ENCODE data around the gene AFAP1.

AFAP1 gene

GRCh38 chr4:7815562-7815961 is 124.1 kb downstream of the AFAP1 start:
- TF ChIP-seq CTCF (conservative IDR thresholded peaks at IDR 0.05; ENCODE audit: low read depth): no peak
- no peak for DNase-seq (ENCODE audit: low spot score)
- ChIA-PET POLR2A (ENCODE audit: low non-redundant PET) (no interaction called here), CTCF (interaction anchor here (0.6 to 1.1 kb wide), 2 partner anchors 11 to 145 kb away, joined by 3 to 5 read pairs; no protein-coding TSS in a partner anchor)
- no peak overlapping the region for H3K27ac ChIP-seq

GRCh38 chr4:7814451-7814850 is 125.2 kb downstream of the AFAP1 start:
- TF ChIP-seq CTCF (conservative IDR thresholded peaks at IDR 0.05; ENCODE audit: low read depth): no peak
- DNase-seq (ENCODE audit: low spot score): no peak
- POLR2A ChIA-PET (ENCODE audit: low non-redundant PET): no interaction called here
- CTCF ChIA-PET: no interaction called here
- no peak overlapping the region for H3K27ac ChIP-seq

GRCh38 chr4:7813674-7814073 is 126.0 kb downstream of the AFAP1 start:
- no peak for TF ChIP-seq CTCF (conservative IDR thresholded peaks at IDR 0.05; ENCODE audit: low read depth)
- ChIA-PET CTCF (no interaction called here), POLR2A (ENCODE audit: low non-redundant PET) (no interaction called here)
- no peak overlapping the region for H3K27ac ChIP-seq
- DNase-seq (ENCODE audit: low spot score): no peak

GRCh38 chr4:7812921-7813320 is 126.7 kb downstream of the AFAP1 start:
- CTCF ChIA-PET: interaction anchor here (0.7 kb wide), 1 partner anchor 794 kb away, joined by 3 read pairs; no protein-coding TSS in a partner anchor
- TF ChIP-seq CTCF (conservative IDR thresholded peaks at IDR 0.05; ENCODE audit: low read depth): no peak

GRCh38 chr4:7812231-7812857 is 127.3 kb downstream of the AFAP1 start:
- CTCF ChIA-PET: no interaction called here
- no peak for DNase-seq (ENCODE audit: low spot score)
- TF ChIP-seq CTCF (conservative IDR thresholded peaks at IDR 0.05; ENCODE audit: low read depth): no peak
- H3K27ac ChIP-seq: no peak overlapping the region
- POLR2A ChIA-PET (ENCODE audit: low non-redundant PET): no interaction called here

More at GRCh38 chr4:7812921-7813320, 126.7 kb downstream of the AFAP1 start:
- H3K27ac ChIP-seq: no peak overlapping the region
- POLR2A ChIA-PET (ENCODE audit: low non-redundant PET): no interaction called here
- no peak for DNase-seq (ENCODE audit: low spot score)

GRCh38 chr4:7811536-7812191 is 128.0 kb downstream of the AFAP1 start:
- ChIA-PET POLR2A (ENCODE audit: low non-redundant PET) (no interaction called here), CTCF (no interaction called here)
- no peak for DNase-seq (ENCODE audit: low spot score)
- no peak overlapping the region; the same call in 1 of the 2 replicates for H3K27ac ChIP-seq
- TF ChIP-seq CTCF (conservative IDR thresholded peaks at IDR 0.05; ENCODE audit: low read depth): no peak

Data from RWPE1 (cell line).